Thyroid gland (tissue), 4 donors: ENCODE data around the gene MBD2.

ENCODE experiments used
- POLR2A ChIP-seq, 2 donors: fragments of 450-650 bp; IDR thresholded peaks; one replicate each; pipeline ENCODE4 v1.6.1; 2017; ENCODE audit warnings: antibody characterized with exemption in 2 of 2, mild to moderate bottlenecking in 2 of 2, moderate library complexity in 1 of 2
- TF ChIP-seq, protein P1 (sequence below), 6 experiments: fragments of 200-600 bp in 3 of 6; fragments of 450-650 bp in 3 of 6; sonication (generic) in 3 of 6; IDR thresholded peaks; one replicate each; pipeline ENCODE4 v1.5.1; 2016 to 2019; ENCODE audit warnings: antibody characterized with exemption in 6 of 6, mild to moderate bottlenecking in 2 of 6, inconsistent platforms in 1 of 6, moderate library complexity in 1 of 6

DNA sequence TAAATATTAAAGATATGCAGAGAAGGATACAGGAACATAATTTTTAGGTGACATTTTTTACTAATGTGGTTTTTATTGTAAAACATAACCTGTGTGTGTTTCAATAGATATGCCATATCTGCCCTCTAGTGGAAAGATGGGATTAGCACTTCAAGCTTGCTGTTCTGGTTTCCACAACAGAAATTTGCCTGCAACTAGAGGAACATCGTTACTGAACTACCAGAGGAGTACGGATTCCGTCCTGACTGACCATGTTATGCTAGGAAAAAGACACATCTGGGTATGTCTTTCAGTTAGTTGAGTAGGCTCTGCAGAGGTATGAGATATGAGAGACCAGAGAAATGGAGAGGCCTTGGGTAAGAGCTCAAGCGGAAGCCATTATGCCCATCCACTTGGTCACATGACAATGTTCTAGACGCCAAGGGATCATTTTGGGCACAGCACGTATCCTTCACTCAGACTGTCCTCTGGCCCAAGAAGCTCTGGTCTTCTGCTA, 104.9 kb downstream of the MBD2 start:
- TF ChIP-seq POLR2A (IDR thresholded peaks at IDR 0.05), result no peak
- TF ChIP-seq, protein P1, sequence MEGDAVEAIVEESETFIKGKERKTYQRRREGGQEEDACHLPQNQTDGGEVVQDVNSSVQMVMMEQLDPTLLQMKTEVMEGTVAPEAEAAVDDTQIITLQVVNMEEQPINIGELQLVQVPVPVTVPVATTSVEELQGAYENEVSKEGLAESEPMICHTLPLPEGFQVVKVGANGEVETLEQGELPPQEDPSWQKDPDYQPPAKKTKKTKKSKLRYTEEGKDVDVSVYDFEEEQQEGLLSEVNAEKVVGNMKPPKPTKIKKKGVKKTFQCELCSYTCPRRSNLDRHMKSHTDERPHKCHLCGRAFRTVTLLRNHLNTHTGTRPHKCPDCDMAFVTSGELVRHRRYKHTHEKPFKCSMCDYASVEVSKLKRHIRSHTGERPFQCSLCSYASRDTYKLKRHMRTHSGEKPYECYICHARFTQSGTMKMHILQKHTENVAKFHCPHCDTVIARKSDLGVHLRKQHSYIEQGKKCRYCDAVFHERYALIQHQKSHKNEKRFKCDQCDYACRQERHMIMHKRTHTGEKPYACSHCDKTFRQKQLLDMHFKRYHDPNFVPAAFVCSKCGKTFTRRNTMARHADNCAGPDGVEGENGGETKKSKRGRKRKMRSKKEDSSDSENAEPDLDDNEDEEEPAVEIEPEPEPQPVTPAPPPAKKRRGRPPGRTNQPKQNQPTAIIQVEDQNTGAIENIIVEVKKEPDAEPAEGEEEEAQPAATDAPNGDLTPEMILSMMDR (IDR thresholded peaks at IDR 0.05), result peak; percentile 39 to 76 (median 58)
